GM23338 (cell line): Measurements from ENCODE around the gene C5orf58. TPM values are rescaled to one million over a fixed set of nuclear protein-coding genes. Genes with fewer than 3 reads are reported as not detected.

Experiments
- ATAC-seq: fragments of 200-7000 bp; cut with Tn5 transposase; 3 replicates; pipeline ENCODE4 v1.9.1; 2020
- DNase-seq: peaks from one replicate; pipeline ENCODE4 v3.0.0-alpha.2; 2015; ENCODE audit warnings: low spot score
- H2AFZ ChIP-seq: fragments of 200-600 bp; sonication (generic); 2 replicates; pipeline ENCODE4 v1.8.0; 2016; ENCODE audit warnings: antibody characterized with exemption, mild to moderate bottlenecking, moderate library complexity
- H3F3A ChIP-seq: fragments of 200-600 bp; sonication (generic); replicated peaks from 2 replicates; pipeline ENCODE4 v1.8.0; 2017; ENCODE audit warnings: antibody characterized with exemption, mixed run types, low read depth
- H3K27ac ChIP-seq: fragments of 200-600 bp; sonication (generic); 2 replicates; pipeline ENCODE4 v1.6.1; 2016; ENCODE audit warnings: low read depth
- H3K27me3 ChIP-seq: fragments of 200-600 bp; sonication (generic); 2 replicates; pipeline ENCODE4 v1.8.0; 2016; ENCODE audit warnings: mild to moderate bottlenecking, mixed run types, moderate library complexity; ENCODE audit not compliant: insufficient read depth
- H3K36me3 ChIP-seq: fragments of 200-600 bp; sonication (generic); 2 replicates; pipeline ENCODE4 v1.8.0; 2016; ENCODE audit warnings: mild to moderate bottlenecking; ENCODE audit not compliant: insufficient read depth
- H3K4me1 ChIP-seq: fragments of 200-600 bp; sonication (generic); 2 replicates; pipeline ENCODE4 v1.8.0; 2016; ENCODE audit warnings: mild to moderate bottlenecking, moderate library complexity; ENCODE audit not compliant: insufficient read depth
- H3K4me2 ChIP-seq: fragments of 200-600 bp; sonication (generic); 2 replicates; pipeline ENCODE4 v1.7.1; 2017; ENCODE audit warnings: mixed run types
- H3K4me3 ChIP-seq: fragments of 200-600 bp; sonication (generic); 2 replicates; pipeline ENCODE4 v1.6.1; 2016; ENCODE audit warnings: mixed run types
- H3K79me2 ChIP-seq: fragments of 200-600 bp; sonication (generic); replicated peaks from 2 replicates; pipeline ENCODE4 v1.8.0; 2017; ENCODE audit warnings: mild to moderate bottlenecking; ENCODE audit not compliant: insufficient read depth
- H3K9me2 ChIP-seq: fragments of 200-600 bp; sonication (generic); 2 replicates; pipeline ENCODE4 v1.8.0; 2017; ENCODE audit not compliant: insufficient read depth
- H4K20me1 ChIP-seq: fragments of 200-600 bp; sonication (generic); replicated peaks from 2 replicates; pipeline ENCODE4 v1.8.0; 2017; ENCODE audit warnings: mild to moderate bottlenecking; ENCODE audit not compliant: insufficient read depth
- H3K27ac Mint-ChIP-seq: 2 replicates; pipeline ENCODE4 v1.8.0; 2020; ENCODE audit warnings: inconsistent platforms, mild to moderate bottlenecking, moderate library complexity, mixed read lengths
- H3K27me3 Mint-ChIP-seq: 3 replicates; pipeline ENCODE4 v1.8.0; 2022; ENCODE audit warnings: low read depth, mild to moderate bottlenecking, moderate library complexity, mixed read lengths, inconsistent platforms; ENCODE audit not compliant: insufficient read depth, poor library complexity
- H3K36me3 Mint-ChIP-seq: 3 replicates; pipeline ENCODE4 v1.8.0; 2021; ENCODE audit warnings: low read depth, mild to moderate bottlenecking, inconsistent platforms, moderate library complexity, mixed read lengths
- H3K4me1 Mint-ChIP-seq: 3 replicates; pipeline ENCODE4 v1.8.0; 2020; ENCODE audit warnings: mild to moderate bottlenecking, inconsistent platforms, mixed read lengths
- H3K4me3 Mint-ChIP-seq: 3 replicates; pipeline ENCODE4 v1.8.0; 2021; ENCODE audit warnings: moderate library complexity, mild to moderate bottlenecking, inconsistent platforms, mixed read lengths
- H3K9me3 Mint-ChIP-seq: 3 replicates; pipeline ENCODE4 v1.8.0; 2020; ENCODE audit warnings: moderate library complexity, mild to moderate bottlenecking, inconsistent platforms, mixed read lengths
- CREB1 ChIP-seq: fragments of 250-450 bp; sonication (Bioruptor Pico); IDR thresholded peaks from 2 replicates; pipeline ENCODE4 v1.5.0; 2020; ENCODE audit warnings: low read depth, mild to moderate bottlenecking, moderate library complexity
- EZH2phosphoT487 ChIP-seq: fragments of 200-600 bp; sonication (generic); IDR thresholded peaks from one replicate; pipeline ENCODE4 v1.8.1; 2018; ENCODE audit warnings: antibody characterized with exemption; ENCODE audit not compliant: unreplicated experiment
- POLR2AphosphoS5 ChIP-seq: IDR thresholded peaks from 2 replicates; pipeline ENCODE4 v1.6.1; 2016; ENCODE audit warnings: antibody characterized with exemption, low read depth
- REST ChIP-seq: IDR thresholded peaks from one replicate; pipeline ENCODE4 v1.6.1; 2018; ENCODE audit warnings: antibody characterized with exemption; ENCODE audit not compliant: unreplicated experiment
- STAT1 ChIP-seq: IDR thresholded peaks from one replicate; pipeline ENCODE4 v1.6.1; 2016; ENCODE audit warnings: antibody characterized with exemption; ENCODE audit not compliant: unreplicated experiment
- ZNF114 ChIP-seq: fragments of 250-450 bp; sonication (Bioruptor Pico); IDR thresholded peaks from 2 replicates; pipeline ENCODE4 v1.5.0; 2020; ENCODE audit warnings: mild to moderate bottlenecking, moderate library complexity
- ZNF462 ChIP-seq: fragments of 250-450 bp; sonication (Bioruptor Pico); IDR thresholded peaks from 2 replicates; pipeline ENCODE4 v1.5.0; 2020; ENCODE audit warnings: mild to moderate bottlenecking, moderate library complexity
- polyA plus RNA-seq: library from polyadenylated mRNA; unstranded; fragments of >200 nt; fragmentation: Nextera tagmentation; extraction: Ambion mirVana; gene quantifications from 2 replicates; pipeline ENCODE4 v1.2.1, GENCODE V29; 2016
- total RNA-seq: library from RNA; depleted of rRNA; stranded (reverse); fragments of >200 nt; shearing (Covaris generic); gene quantifications from 2 replicates; pipeline ENCODE4 v1.2.3, GENCODE V29; 2014
- TF ChIP-seq, protein P1 (sequence below), 2 experiments: fragments of 200-600 bp in 1 of 2; sonication (generic) in 1 of 2; conservative IDR thresholded peaks; 2 replicates each; pipeline versions ENCODE4 v1.5.1 to v1.6.1; 2016 to 2017; ENCODE audit warnings: antibody characterized with exemption in 2 of 2, low read depth in 2 of 2, mild to moderate bottlenecking in 2 of 2, moderate library complexity in 1 of 2

C5orf58 gene
- total and polyA plus RNA-seq, 2 experiments from 2014 or later, result 1.0 to 9.1 TPM

GRCh38 chr5:170277867-170278281, 45.1 kb downstream of the C5orf58 start (continued):
- TF ChIP-seq REST (no peak), ZNF114 (CRISPR knock-in tag) (no peak), CREB1 (CRISPR knock-in tag) (no peak)

DNA sequence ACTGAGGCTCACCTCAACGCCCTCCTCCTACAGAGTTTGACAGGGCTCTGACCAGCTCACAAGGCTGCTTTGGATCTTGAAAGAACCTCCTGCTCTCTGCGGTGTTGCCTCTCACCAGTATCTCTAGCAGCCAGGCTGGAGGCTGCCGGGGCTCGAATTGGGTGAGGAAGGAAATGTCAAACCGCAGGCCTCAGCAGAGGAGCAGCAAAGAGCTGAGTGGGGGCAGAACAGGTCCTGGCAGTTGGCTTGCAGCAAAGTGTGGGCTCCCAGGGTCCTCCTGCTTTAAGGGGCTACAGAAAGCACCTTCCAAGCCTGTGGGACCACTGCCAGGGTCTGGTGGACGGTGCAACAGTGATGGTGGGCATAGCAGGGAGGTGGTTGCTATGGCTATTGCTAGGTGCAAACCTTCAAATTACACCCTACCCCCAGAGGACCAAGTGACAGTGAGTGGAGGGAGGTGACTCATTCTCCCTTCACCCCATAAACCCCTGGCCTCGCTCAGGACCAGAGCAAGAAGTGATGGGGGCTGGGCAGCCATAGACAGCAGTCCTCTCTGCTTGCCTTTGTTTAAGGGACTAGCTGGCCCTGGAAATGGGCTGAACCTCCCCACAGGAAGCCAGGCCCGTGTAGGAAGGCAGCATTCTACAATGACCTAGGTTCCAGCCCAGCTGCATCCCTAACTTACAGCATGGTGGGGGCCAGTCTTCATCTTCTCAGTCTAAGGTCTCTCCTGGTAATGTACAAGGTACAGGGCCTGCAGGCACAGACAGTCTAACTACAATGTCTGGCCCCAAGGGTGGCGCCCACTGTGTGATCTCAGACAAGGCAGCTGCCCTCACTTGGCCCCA, 46.0 kb downstream of the C5orf58 start:
- DNase-seq, result peak; percentile 28
- Histone ChIP-seq H2AFZ (no peak overlapping the region), H3F3A (no peaks in the 10 kb centered on the region), H3K27ac (peak overlapping the region; percentile 72), H4K20me1 (no peaks in the 10 kb centered on the region), H3K79me2 (no peaks in the 10 kb centered on the region), H3K4me1 (peaks cover 34% of the 10 kb centered on the region), H3K9me2 (no peaks in the 10 kb centered on the region; the same call in 1 of the 2 replicates), H3K27me3 (no peaks in the 10 kb centered on the region), H3K4me2 (peak overlapping the region; percentile 69), H3K4me3 (no peak overlapping the region), H3K36me3 (no peaks in the 10 kb centered on the region)
- Mint-ChIP-seq H3K36me3 (peaks cover 6% of the 10 kb centered on the region; the same call in 2 of the 3 replicates), H3K4me1 (peaks cover 43% of the 10 kb centered on the region), H3K27ac (no peak overlapping the region), H3K27me3 (peaks cover 21% of the 10 kb centered on the region), H3K9me3 (peaks cover 10% of the 10 kb centered on the region), H3K4me3 (no peak overlapping the region)
- ATAC-seq, result peak; percentile 25
- no peak for TF ChIP-seq EZH2phosphoT487
- no peak for TF ChIP-seq ZNF114 (CRISPR knock-in tag)
- TF ChIP-seq, protein P1, sequence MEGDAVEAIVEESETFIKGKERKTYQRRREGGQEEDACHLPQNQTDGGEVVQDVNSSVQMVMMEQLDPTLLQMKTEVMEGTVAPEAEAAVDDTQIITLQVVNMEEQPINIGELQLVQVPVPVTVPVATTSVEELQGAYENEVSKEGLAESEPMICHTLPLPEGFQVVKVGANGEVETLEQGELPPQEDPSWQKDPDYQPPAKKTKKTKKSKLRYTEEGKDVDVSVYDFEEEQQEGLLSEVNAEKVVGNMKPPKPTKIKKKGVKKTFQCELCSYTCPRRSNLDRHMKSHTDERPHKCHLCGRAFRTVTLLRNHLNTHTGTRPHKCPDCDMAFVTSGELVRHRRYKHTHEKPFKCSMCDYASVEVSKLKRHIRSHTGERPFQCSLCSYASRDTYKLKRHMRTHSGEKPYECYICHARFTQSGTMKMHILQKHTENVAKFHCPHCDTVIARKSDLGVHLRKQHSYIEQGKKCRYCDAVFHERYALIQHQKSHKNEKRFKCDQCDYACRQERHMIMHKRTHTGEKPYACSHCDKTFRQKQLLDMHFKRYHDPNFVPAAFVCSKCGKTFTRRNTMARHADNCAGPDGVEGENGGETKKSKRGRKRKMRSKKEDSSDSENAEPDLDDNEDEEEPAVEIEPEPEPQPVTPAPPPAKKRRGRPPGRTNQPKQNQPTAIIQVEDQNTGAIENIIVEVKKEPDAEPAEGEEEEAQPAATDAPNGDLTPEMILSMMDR (conservative IDR thresholded peaks at IDR 0.05; ENCODE audit: low read depth in 2 of 2), result no peak
- no peak for TF ChIP-seq POLR2AphosphoS5
- TF ChIP-seq STAT1, result no peak
- TF ChIP-seq ZNF462 (CRISPR knock-in tag), result no peak
